IMR-90 (cell line): ENCODE results near the gene HAUS3. TPM values are rescaled to one million over a fixed set of nuclear protein-coding genes. Genes with fewer than 3 reads are reported as not detected.

Experiments used
- ATAC-seq: fragments of 200-7000 bp; cut with Tn5 transposase; 2 replicates; pipeline ENCODE4 v1.9.1; 2020; ENCODE audit warnings: low read depth, mild to moderate bottlenecking, moderate library complexity
- BruUV-seq: library from RNA; stranded (reverse); fragments of 400-500 nt; replicated peaks from 2 replicates; lab custom pipeline; 2021; lab: Mats Ljungman, UMichigan
- CTCF ChIA-PET: fragments of 300-600 bp; formaldehyde crosslinking; extraction: SDS; loops from one replicate; lab custom pipeline; 2021; ENCODE audit warnings: antibody characterized with exemption; lab: Yijun Ruan, JAX
- POLR2A ChIA-PET: fragments of 300-600 bp; sonication (Branson Sonifier 250); formaldehyde crosslinking; loops from one replicate; lab custom pipeline; 2022; ENCODE audit warnings: antibody characterized with exemption; ENCODE audit not compliant: unreplicated experiment; lab: Charles Lee
- DNase-seq: peaks from one replicate; pipeline ENCODE4 v3.0.0; 2013
- H2AFZ ChIP-seq: replicated peaks from 2 replicates; pipeline ENCODE3; 2013; ENCODE audit warnings: low read length, mild to moderate bottlenecking; ENCODE audit not compliant: poor library complexity
- H2AK5ac ChIP-seq: 2 replicates; pipeline ENCODE4 v1.6.1; 2013; ENCODE audit warnings: low read depth, low read length, inconsistent platforms
- H2AK9ac ChIP-seq: replicated peaks from 2 replicates; pipeline ENCODE3; 2013; ENCODE audit warnings: mild to moderate bottlenecking, low read depth, low read length, moderate library complexity; ENCODE audit not compliant: poor library complexity
- H2BK120ac ChIP-seq: 2 replicates; pipeline ENCODE4 v1.6.1; 2013; ENCODE audit warnings: low read depth, low read length, inconsistent platforms
- H2BK15ac ChIP-seq: 3 replicates; pipeline ENCODE4 v1.6.1; 2013; ENCODE audit warnings: low read depth, low read length, inconsistent platforms
- H2BK20ac ChIP-seq: 2 replicates; pipeline ENCODE4 v1.6.1; 2013; ENCODE audit warnings: low read depth, mild to moderate bottlenecking, inconsistent platforms, low read length, moderate library complexity
- H2BK5ac ChIP-seq: 2 replicates; pipeline ENCODE4 v1.6.1; 2013; ENCODE audit warnings: mild to moderate bottlenecking, low read depth, low read length, inconsistent platforms; ENCODE audit not compliant: poor library complexity, severe bottlenecking
- H3K14ac ChIP-seq: replicated peaks from 2 replicates; pipeline ENCODE4 v1.6.1; 2013; ENCODE audit warnings: low read depth, low read length, inconsistent platforms
- H3K18ac ChIP-seq: 2 replicates; pipeline ENCODE4 v1.6.1; 2013; ENCODE audit warnings: low read depth, low read length, control low read depth
- H3K23ac ChIP-seq: 2 replicates; pipeline ENCODE4 v1.6.1; 2013; ENCODE audit warnings: low read depth, low read length, inconsistent platforms
- H3K27ac ChIP-seq: 2 replicates; pipeline ENCODE4 v1.5.1; 2013; ENCODE audit warnings: mild to moderate bottlenecking, control low read depth, low read length; ENCODE audit not compliant: insufficient read depth
- H3K27me3 ChIP-seq: 2 replicates; pipeline ENCODE4 v1.6.1; 2013; ENCODE audit warnings: low read length; ENCODE audit not compliant: control insufficient read depth, insufficient read depth
- H3K36me3 ChIP-seq: 2 replicates; pipeline ENCODE4 v1.6.1; 2013; ENCODE audit warnings: low read length, mixed read lengths; ENCODE audit not compliant: control insufficient read depth, insufficient read depth
- H3K4ac ChIP-seq: 2 replicates; pipeline ENCODE4 v1.6.1; 2013; ENCODE audit warnings: low read depth, low read length, inconsistent platforms
- H3K4me1 ChIP-seq: 2 replicates; pipeline ENCODE4 v1.6.1; 2013; ENCODE audit warnings: low read length, mixed read lengths; ENCODE audit not compliant: control insufficient read depth, insufficient read depth
- H3K4me2 ChIP-seq: 2 replicates; pipeline ENCODE4 v1.6.1; 2013; ENCODE audit warnings: low read depth, mild to moderate bottlenecking, control low read depth, low read length, moderate library complexity
- H3K4me3 ChIP-seq: 2 replicates; pipeline ENCODE4 v1.5.1; 2013; ENCODE audit warnings: low read depth, mild to moderate bottlenecking, control low read depth, low read length, moderate library complexity; ENCODE audit not compliant: insufficient read depth
- H3K56ac ChIP-seq: 2 replicates; pipeline ENCODE4 v1.6.1; 2013; ENCODE audit warnings: low read length, inconsistent platforms; ENCODE audit not compliant: insufficient read depth; ENCODE audit errors: extremely low read depth
- H3K79me1 ChIP-seq, 2 experiments: 2 replicates each; pipeline ENCODE4 v1.6.1; 2013; ENCODE audit warnings: low read length in 2 of 2, inconsistent platforms in 1 of 2, low read depth in 1 of 2
- H3K9ac ChIP-seq: 2 replicates; pipeline ENCODE4 v1.6.1; 2013; ENCODE audit warnings: low read depth, low read length, control low read depth
- H3K9me1 ChIP-seq: 2 replicates; pipeline ENCODE4 v1.6.1; 2013; ENCODE audit warnings: low read length, inconsistent platforms; ENCODE audit not compliant: insufficient read depth
- H3K9me3 ChIP-seq: 2 replicates; pipeline ENCODE4 v1.6.1; 2013; ENCODE audit warnings: low read length; ENCODE audit not compliant: control insufficient read depth, insufficient read depth
- H4K20me1 ChIP-seq: 2 replicates; pipeline ENCODE4 v1.6.1; 2013; ENCODE audit warnings: low read length, inconsistent platforms; ENCODE audit not compliant: insufficient read depth
- H4K5ac ChIP-seq: 2 replicates; pipeline ENCODE4 v1.6.1; 2013; ENCODE audit warnings: mild to moderate bottlenecking, low read depth, low read length, control low read depth
- H4K8ac ChIP-seq, 2 experiments: 2 replicates each; pipeline ENCODE4 v1.6.1; 2013; ENCODE audit warnings: low read depth in 2 of 2, low read length in 2 of 2, control low read depth in 1 of 2, inconsistent platforms in 1 of 2
- H4K91ac ChIP-seq: 2 replicates; pipeline ENCODE4 v1.6.1; 2013; ENCODE audit warnings: low read depth, low read length, inconsistent platforms; ENCODE audit not compliant: insufficient read depth
- BHLHE40 ChIP-seq: fragments of 150-350 bp; IDR thresholded peaks from 2 replicates; pipeline ENCODE4 v1.6.1; 2016; ENCODE audit warnings: mild to moderate bottlenecking, low read depth, low read length
- CHD1 ChIP-seq: IDR thresholded peaks from 2 replicates; pipeline ENCODE4 v1.6.1; 2012; ENCODE audit warnings: low read depth, low read length, improper control_type of control experiment
- CTCF ChIP-seq: conservative IDR thresholded peaks from 2 replicates; pipeline ENCODE4 v1.5.1; 2012; ENCODE audit warnings: mild to moderate bottlenecking, low read depth, low read length, improper control_type of control experiment
- FOS ChIP-seq: fragments of 150-350 bp; IDR thresholded peaks from 2 replicates; pipeline ENCODE4 v1.6.1; 2016; ENCODE audit warnings: low read depth, low read length
- MAZ ChIP-seq: IDR thresholded peaks from 2 replicates; pipeline ENCODE4 v1.6.1; 2012; ENCODE audit warnings: low read depth, mild to moderate bottlenecking, low read length, improper control_type of control experiment, moderate library complexity, borderline replicate concordance
- MXI1 ChIP-seq: IDR thresholded peaks from 2 replicates; pipeline ENCODE4 v1.6.1; 2012; ENCODE audit warnings: low read depth, mild to moderate bottlenecking, low read length, moderate library complexity, borderline replicate concordance
- NFE2L2 ChIP-seq: fragments of 150-350 bp; IDR thresholded peaks from 2 replicates; pipeline ENCODE4 v1.6.1; 2016; ENCODE audit warnings: low read depth, mild to moderate bottlenecking, low read length
- POLR2A ChIP-seq: IDR thresholded peaks from 2 replicates; pipeline ENCODE4 v1.6.1; 2012; ENCODE audit warnings: mild to moderate bottlenecking, low read depth, low read length
- RFX5 ChIP-seq: IDR thresholded peaks from 2 replicates; pipeline ENCODE4 v1.8.0; 2012; ENCODE audit warnings: low read depth, mild to moderate bottlenecking, low read length, moderate library complexity
- SMC3 ChIP-seq: fragments of 150-350 bp; IDR thresholded peaks from 2 replicates; pipeline ENCODE4 v1.6.1; 2016; ENCODE audit warnings: low read depth, mild to moderate bottlenecking, antibody characterized with exemption, low read length, moderate library complexity
- USF2 ChIP-seq: fragments of 150-350 bp; IDR thresholded peaks from 2 replicates; pipeline ENCODE4 v1.6.1; 2017; ENCODE audit warnings: mild to moderate bottlenecking, antibody characterized with exemption, low read length, low read depth
- WGBS, 2 experiments: methylation state at CpG; one replicate each; pipeline versions ENCODE4 v1.1.5 to v1.1.7; 2013; ENCODE audit warnings: missing lambda C conversion rate in 2 of 2; ENCODE audit not compliant: insufficient read length in 1 of 2; ENCODE audit errors: extremely low coverage in 2 of 2; 5-methylcytosine and 5-hydroxymethylcytosine counted together
- dilution Hi-C: fragments of 300-500 bp; cut with HindIII; formaldehyde crosslinking; loops from one replicate; pipeline ENCODE4 v1.14.3; 2018; ENCODE audit warnings: low sequenced_read_pairs; ENCODE audit not compliant: unreplicated experiment
- in situ Hi-C: fragments of 300-500 bp; cut with MboI; formaldehyde crosslinking; loops from 3 replicates; pipeline ENCODE4 v1.14.3; 2019; ENCODE audit warnings: low sequenced_read_pairs, inconsistent platforms, mixed read lengths
- intact Hi-C: fragments of 100-400 bp; cut with micrococcal nuclease; formaldehyde crosslinking; loops from 2 replicates; pipeline ENCODE4 v1.10.0; 2022
- polyA plus RNA-seq, 3 experiments: library from polyadenylated mRNA; depleted of rRNA; stranded (reverse); fragments of >200 nt; gene quantifications; 2 replicates each; pipeline ENCODE4 v1.2.3, GENCODE V29; 2012; ENCODE audit warnings: low replicate concordance in 1 of 3
- total RNA-seq: library from RNA; depleted of rRNA; stranded (reverse); fragments of >200 nt; gene quantifications from 2 replicates; pipeline ENCODE4 v1.2.3, GENCODE V29; 2012
- TF ChIP-seq, protein P1 (sequence below): fragments of 150-350 bp; IDR thresholded peaks from 2 replicates; pipeline ENCODE4 v1.6.1; 2016; ENCODE audit warnings: low read depth, mild to moderate bottlenecking, low read length, moderate library complexity, borderline replicate concordance

Gene HAUS3
- total and polyA plus RNA-seq, 2 of the 4 experiments (the other 2 are of a cell fraction), result 4.3 to 4.8 TPM

DNA sequence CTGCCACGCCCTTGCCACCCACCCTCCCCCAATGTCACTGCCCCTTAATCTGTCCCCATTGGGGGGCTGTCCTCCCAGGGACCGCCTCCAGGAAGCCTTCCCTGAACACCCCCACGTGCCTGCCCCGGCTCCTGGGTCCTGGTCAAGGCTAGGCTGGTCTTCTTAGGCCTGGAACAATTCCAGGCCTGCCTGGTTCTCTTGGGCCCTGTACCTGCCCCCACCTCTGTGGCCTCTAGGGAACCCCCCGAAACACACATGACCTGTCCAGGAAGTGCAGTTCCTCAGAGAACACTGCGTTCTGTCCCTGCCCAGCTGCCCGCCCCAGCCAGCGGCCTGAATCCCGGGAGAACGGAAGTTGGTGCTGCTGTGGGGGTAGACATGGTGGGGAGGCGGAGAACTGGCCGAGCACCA lies 14.9 kb upstream of the HAUS3 start:
- ChIA-PET CTCF (no interaction called here), POLR2A (no interaction called here)
- dilution Hi-C loops, result no loop called here
- DNase-seq, result no peak
- no peak overlapping the region for H3K56ac ChIP-seq
- no peak for TF ChIP-seq NFE2L2
- TF ChIP-seq SMC3, result no peak
- TF ChIP-seq FOS, result no peak
- no peak for TF ChIP-seq CHD1
- no peak for TF ChIP-seq POLR2A
- no peak for TF ChIP-seq USF2
- TF ChIP-seq, protein P1, sequence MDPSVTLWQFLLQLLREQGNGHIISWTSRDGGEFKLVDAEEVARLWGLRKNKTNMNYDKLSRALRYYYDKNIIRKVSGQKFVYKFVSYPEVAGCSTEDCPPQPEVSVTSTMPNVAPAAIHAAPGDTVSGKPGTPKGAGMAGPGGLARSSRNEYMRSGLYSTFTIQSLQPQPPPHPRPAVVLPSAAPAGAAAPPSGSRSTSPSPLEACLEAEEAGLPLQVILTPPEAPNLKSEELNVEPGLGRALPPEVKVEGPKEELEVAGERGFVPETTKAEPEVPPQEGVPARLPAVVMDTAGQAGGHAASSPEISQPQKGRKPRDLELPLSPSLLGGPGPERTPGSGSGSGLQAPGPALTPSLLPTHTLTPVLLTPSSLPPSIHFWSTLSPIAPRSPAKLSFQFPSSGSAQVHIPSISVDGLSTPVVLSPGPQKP, result no peak
- no peak for TF ChIP-seq MAZ
- no peak for TF ChIP-seq BHLHE40
- no peak for TF ChIP-seq MXI1
- no peak for TF ChIP-seq RFX5
- no peak for TF ChIP-seq CTCF
- WGBS, 2 experiments, result 70% methylated on average over 4 of the region's 12 CpGs; no CpG with 5 or more reads in 1 of the 2 experiments
- H2AK5ac ChIP-seq, result no peak overlapping the region
- no peak overlapping the region for H3K9ac ChIP-seq
- peaks cover 35 to 72% of the 10 kb centered on the region in 2 experiments for H3K79me1 ChIP-seq
- H3K9me3 ChIP-seq, result no peaks in the 10 kb centered on the region
- no peak overlapping the region for H4K5ac ChIP-seq
- H3K27ac ChIP-seq, result no peak overlapping the region
- no peak overlapping the region for H2AFZ ChIP-seq
- H3K27me3 ChIP-seq, result no peaks in the 10 kb centered on the region
- H2BK5ac ChIP-seq, result no peak overlapping the region
- H2AK9ac ChIP-seq, result no peak overlapping the region
- peaks cover 6% of the 10 kb centered on the region; the same call in 1 of the 2 replicates for H3K4me1 ChIP-seq
- in situ Hi-C loops, result no loop called here
- no peak overlapping the region for H3K23ac ChIP-seq
- no peak overlapping the region for H4K8ac ChIP-seq
- peaks cover 80% of the 10 kb centered on the region for H4K20me1 ChIP-seq
- no peak for ATAC-seq
- intact Hi-C loops, result no loop called here
- no peak overlapping the region for H3K18ac ChIP-seq
- H3K36me3 ChIP-seq, result peaks cover 57% of the 10 kb centered on the region
- H3K4ac ChIP-seq, result no peak overlapping the region
- H3K4me3 ChIP-seq, result no peak overlapping the region
- no peak overlapping the region for H3K14ac ChIP-seq
- no peak overlapping the region for H3K4me2 ChIP-seq
- H3K9me1 ChIP-seq, result peaks cover 4% of the 10 kb centered on the region; the same call in 1 of the 2 replicates
- no peak overlapping the region for H2BK120ac ChIP-seq
- no TSS peak for BruUV-seq
- no peak overlapping the region for H2BK15ac ChIP-seq
- H4K91ac ChIP-seq, result no peak overlapping the region
- no peak overlapping the region for H2BK20ac ChIP-seq
